Urinary bladder (tissue), 4 donors: ENCODE measurements around the gene AHSG. TPM values are rescaled to one million over a fixed set of nuclear protein-coding genes. Genes with fewer than 3 reads are reported as not detected.
"Not testable (repeated sequence)": the region's sequence is repeated elsewhere in the genome, so short reads cannot be mapped to it uniquely, and the experiment has no call there.

Source experiments
- DNase-seq: peaks from one replicate; pipeline ENCODE4 v3.0.0-alpha.2; 2015; ENCODE audit errors: extremely low spot score
- H3K27ac ChIP-seq: one replicate; pipeline ENCODE4 v1.5.1; 2013; ENCODE audit warnings: low read depth, mild to moderate bottlenecking, moderate library complexity
- H3K36me3 ChIP-seq: one replicate; pipeline ENCODE4 v1.6.1; 2013; ENCODE audit warnings: mild to moderate bottlenecking, moderate library complexity; ENCODE audit not compliant: insufficient read depth
- H3K4me1 ChIP-seq: one replicate; pipeline ENCODE4 v1.6.1; 2013; ENCODE audit warnings: mild to moderate bottlenecking, moderate library complexity; ENCODE audit not compliant: insufficient read depth
- H3K4me3 ChIP-seq: one replicate; pipeline ENCODE4 v1.5.1; 2013; ENCODE audit warnings: low read depth, low read length
- WGBS: extraction: QIAGEN DNeasy Blood & Tissue Kit; methylation state at CpG from one replicate; pipeline ENCODE4 v1.1.7; 2013; 5-methylcytosine and 5-hydroxymethylcytosine counted together
- polyA plus RNA-seq: library from polyadenylated mRNA; stranded (reverse); fragments of 200-250 nt; gene quantifications from one replicate; pipeline ENCODE4 v1.2.3, GENCODE V29; 2013
- total RNA-seq: library from RNA; depleted of rRNA; stranded (reverse); fragments of >200 nt; gene quantifications from one replicate; pipeline ENCODE4 v1.2.3, GENCODE V29; 2014
- donor health status: healthy with polysubstance abuse.
- donor health status: healthy.

The AHSG gene
- total and polyA plus RNA-seq, 2 donors, result 0.26 to 0.71 TPM

DNA sequence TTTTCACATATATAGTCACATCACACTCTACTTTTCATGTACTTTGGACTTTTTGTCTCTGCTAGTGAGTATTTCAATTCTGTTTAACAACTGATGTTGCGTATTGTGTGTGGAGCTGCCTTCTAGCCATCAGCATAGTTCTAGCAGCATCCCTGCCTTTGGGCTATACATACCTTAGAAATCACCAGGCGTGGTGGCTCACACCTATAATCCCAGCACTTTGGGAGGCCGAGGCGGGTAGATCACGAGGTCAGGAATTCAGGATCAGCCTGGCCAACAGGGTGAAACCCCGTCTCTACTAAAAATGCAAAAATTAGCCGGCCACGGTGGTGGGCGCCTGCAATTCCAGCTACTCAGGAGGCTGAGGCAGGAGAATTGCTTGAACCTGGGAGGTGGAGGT lies 26.6 kb upstream of the AHSG start:
- not testable (repeated sequence) for DNase-seq, H3K4me3 ChIP-seq, H3K4me1 ChIP-seq, H3K27ac ChIP-seq, H3K36me3 ChIP-seq
- WGBS, result 85% methylated on average over 9 of the region's 9 CpGs

DNA sequence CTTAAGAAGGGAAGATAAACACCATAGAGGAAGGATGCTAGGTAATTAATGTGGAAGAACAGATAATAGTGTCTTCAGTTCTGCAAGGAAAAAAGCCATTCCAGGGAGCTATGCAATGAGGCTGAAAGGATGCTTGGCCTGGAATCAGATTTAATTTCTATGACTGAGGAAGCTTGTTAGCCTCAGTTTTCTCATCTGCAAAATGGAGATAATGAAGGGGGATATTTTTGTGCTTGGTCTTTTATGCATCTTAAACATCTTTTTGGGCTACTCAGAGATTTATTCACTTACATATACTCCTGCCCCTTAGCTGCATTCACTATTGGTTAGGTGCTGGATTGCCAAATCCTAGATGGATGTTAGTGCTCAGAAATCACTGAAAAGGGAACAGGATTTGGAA lies 25.7 kb upstream of the AHSG start:
- DNase-seq, result no peak
- Histone ChIP-seq H3K4me1 (no peaks in the 10 kb centered on the region), H3K36me3 (peaks cover 5% of the 10 kb centered on the region), H3K27ac (no peak overlapping the region), H3K4me3 (no peak overlapping the region)

DNA sequence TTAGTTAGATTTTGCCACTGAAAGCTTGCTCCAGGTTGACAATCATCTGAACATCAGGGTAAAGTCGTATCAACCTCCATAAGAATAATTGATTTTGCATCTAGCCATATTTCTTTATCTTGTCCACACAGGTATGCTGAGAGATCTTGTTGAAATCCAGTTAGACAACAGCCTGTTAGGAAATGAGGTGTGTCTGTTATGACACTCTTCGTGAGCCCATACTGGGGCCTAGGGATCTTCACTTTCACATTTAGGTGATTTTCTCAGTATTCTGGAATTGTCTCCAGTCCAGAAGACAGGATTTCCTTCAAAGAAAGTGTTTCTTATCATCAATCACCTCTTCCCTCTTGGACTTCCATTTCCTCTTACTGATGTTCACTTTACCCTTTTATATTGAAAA lies 24.2 kb upstream of the AHSG start:
- Histone ChIP-seq H3K36me3 (peaks cover 5% of the 10 kb centered on the region), H3K4me1 (no peaks in the 10 kb centered on the region), H3K4me3 (no peak overlapping the region), H3K27ac (no peak overlapping the region)
- DNase-seq, result no peak
- WGBS, result 66% methylated on average over 2 of the region's 2 CpGs

DNA sequence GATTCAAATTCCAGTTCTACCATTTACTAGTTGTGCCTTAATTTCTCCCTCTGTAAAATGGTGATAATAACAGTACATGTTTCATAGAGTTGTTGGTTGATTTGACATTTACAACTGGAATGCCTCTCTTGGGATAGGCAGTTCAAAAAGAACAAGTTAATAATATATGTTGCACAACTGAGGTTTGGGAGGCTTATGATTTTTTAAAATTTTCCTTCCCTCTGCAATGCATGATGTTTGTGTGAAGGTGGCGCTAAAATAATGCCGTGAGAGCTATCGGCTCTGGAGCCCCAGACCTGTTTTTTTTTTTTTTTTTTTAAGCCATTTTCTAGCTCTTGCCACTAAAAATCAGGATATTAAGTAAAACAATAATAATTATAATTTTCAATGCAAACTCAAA lies 23.7 kb upstream of the AHSG start:
- Histone ChIP-seq H3K4me3 (no peak overlapping the region), H3K4me1 (no peaks in the 10 kb centered on the region), H3K36me3 (peaks cover 5% of the 10 kb centered on the region), H3K27ac (no peak overlapping the region)
- DNase-seq, result no peak
- WGBS, result 52% methylated on average over 3 of the region's 3 CpGs

DNA sequence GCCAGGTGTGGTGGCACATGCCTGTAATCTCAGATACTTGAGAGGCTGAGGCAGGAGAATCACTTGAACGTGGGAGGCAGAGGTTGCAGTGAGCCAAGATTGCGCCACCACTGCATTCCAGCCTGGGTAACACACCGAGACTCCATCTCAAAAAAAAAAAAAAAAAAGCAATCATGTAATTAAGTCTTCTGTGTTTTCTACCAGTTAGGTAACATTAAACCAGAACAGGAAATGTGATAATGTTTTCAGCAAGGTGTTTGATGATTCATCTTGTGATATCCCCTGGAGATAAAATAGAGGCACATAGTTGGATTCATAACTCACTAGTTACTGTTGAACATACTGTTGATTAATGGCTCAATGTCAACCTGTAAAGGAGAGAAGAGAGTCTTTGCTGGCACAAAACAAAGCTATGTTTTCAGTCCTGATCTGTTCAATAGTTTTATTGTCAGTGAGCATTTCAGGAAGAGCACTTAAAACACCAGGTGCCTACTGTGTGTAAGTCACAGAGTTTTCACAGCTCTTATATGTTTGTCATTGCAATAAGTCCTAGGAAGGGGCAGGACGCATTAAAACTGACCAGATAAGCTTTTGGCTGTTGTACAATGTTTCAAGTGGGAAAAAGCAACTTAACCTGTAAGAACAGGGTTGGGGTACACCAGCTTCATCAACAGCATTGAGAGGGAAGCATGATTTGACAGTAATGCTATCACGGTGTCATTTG lies 22.8 kb upstream of the AHSG start:
- 63% methylated on average over 5 of the region's 5 CpGs for WGBS
- Histone ChIP-seq H3K27ac (no peak overlapping the region), H3K4me1 (no peaks in the 10 kb centered on the region), H3K36me3 (peaks cover under 1% of the 10 kb centered on the region), H3K4me3 (no peak overlapping the region)
- DNase-seq, result no peak

DNA sequence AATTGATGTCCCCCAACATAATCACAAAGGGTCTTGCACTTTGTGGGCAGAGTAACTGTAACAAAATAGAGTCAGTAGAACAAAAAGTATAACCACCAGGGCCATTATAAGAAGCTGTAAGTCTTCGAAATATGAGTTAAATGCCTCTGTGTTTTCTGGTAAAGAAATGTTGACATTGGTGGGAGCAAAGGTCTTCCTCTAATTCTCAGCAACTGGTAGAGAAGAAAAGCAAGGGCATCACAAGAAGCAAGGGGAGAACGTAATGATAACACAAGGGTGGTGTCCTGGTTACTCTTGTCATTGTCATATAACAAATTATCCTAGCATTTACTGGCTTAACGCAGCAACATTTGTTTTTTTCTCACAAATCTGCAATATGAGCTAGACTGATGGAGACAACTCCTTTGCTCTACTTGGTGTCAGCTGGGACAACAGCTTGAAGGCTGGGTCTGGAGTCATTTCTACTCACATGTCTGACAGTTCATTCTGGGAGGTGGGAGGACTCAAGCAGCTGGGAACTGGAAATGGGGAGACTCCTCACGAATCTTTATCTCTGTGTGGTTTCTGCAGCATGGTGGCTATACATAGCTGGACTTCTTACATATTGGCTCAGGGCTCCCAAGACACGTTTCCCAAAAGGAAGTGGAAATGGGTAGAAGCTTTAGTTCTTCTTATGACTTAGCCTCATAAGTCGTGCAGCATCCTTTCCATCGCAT lies 22.1 kb upstream of the AHSG start:
- 78% methylated on average over 7 of the region's 7 CpGs for WGBS

DNA sequence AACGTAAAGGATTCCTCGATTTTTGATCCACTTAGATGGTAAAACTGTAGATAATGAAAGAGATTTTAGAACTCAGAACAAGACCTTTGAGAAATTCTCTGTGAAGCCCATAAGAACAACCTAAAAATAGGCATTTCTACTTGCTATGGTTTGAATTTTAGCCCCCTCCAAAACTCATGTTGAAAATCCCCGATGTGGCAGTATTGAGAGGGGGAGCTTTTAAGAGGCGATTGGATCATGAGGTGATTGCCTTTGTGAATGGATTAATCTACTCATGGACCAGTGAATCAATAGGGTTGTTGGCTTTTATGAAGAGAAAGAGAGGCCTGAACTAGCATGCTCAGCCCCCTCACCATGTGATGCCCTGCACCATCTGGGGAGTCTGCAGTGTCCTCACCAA lies 20.2 kb upstream of the AHSG start:
- Histone ChIP-seq H3K4me3 (no peak overlapping the region), H3K36me3 (no peaks in the 10 kb centered on the region), H3K4me1 (no peaks in the 10 kb centered on the region), H3K27ac (no peak overlapping the region)
- DNase-seq, result no peak
- 90% methylated on average over 4 of the region's 4 CpGs for WGBS

More for the DNA sequence above, 22.1 kb upstream of the AHSG start:
- Histone ChIP-seq H3K27ac (no peak overlapping the region), H3K4me1 (no peaks in the 10 kb centered on the region), H3K36me3 (no peaks in the 10 kb centered on the region), H3K4me3 (no peak overlapping the region)
- DNase-seq, result no peak

DNA sequence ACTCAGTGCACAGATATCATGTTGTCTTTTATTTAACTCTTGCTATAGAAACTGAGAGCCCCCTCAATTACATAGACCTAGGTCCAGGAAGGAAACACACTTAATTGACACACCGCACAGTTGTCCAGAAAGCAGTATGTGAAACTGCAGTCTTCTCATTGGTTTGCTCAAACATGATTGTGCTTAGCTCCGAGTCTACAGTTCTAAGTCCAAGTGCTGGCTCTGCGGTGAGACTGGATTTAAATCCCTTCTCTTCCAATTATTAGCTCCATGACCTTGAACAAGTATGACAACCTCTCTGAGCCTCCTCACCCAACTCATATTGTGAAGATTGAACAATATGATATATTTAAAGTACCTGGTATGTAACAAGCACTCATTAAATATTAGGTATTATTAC lies 19.0 kb upstream of the AHSG start:
- H3K4me3 ChIP-seq, result no peak overlapping the region
- H3K27ac ChIP-seq, result no peak overlapping the region
- no peak for DNase-seq
- WGBS, result 90% methylated on average over 3 of the region's 3 CpGs
- H3K36me3 ChIP-seq, result no peaks in the 10 kb centered on the region
- no peaks in the 10 kb centered on the region for H3K4me1 ChIP-seq

DNA sequence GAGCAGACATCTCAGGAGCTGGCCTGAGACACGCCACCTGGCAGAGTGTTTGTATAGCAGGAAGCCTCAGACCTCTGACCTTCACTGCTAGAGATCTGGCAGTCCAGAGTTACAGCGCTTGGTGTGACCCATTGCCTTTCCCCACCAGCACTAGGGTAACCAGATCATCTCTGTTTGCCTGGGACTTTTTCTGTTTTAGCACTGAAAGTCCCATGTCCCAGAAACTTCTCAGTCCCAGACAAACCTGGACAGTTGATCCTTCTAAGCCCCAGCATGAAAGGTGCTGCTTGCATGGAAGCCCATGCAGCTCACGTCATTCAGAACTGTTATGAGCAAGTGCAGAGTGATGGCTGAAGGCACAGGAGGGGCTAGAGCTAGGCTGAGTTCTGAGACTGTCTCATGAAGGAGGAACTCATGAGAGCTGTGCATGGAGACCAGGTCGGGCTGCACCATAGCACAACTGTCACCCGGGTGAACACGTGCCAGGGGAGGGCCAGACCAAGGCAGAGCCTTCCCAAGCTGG lies 18.2 kb upstream of the AHSG start:
- WGBS, result 66% methylated on average over 6 of the region's 6 CpGs
- Histone ChIP-seq H3K27ac (no peak overlapping the region), H3K4me3 (no peak overlapping the region), H3K36me3 (no peaks in the 10 kb centered on the region), H3K4me1 (no peaks in the 10 kb centered on the region)
- DNase-seq, result no peak

DNA sequence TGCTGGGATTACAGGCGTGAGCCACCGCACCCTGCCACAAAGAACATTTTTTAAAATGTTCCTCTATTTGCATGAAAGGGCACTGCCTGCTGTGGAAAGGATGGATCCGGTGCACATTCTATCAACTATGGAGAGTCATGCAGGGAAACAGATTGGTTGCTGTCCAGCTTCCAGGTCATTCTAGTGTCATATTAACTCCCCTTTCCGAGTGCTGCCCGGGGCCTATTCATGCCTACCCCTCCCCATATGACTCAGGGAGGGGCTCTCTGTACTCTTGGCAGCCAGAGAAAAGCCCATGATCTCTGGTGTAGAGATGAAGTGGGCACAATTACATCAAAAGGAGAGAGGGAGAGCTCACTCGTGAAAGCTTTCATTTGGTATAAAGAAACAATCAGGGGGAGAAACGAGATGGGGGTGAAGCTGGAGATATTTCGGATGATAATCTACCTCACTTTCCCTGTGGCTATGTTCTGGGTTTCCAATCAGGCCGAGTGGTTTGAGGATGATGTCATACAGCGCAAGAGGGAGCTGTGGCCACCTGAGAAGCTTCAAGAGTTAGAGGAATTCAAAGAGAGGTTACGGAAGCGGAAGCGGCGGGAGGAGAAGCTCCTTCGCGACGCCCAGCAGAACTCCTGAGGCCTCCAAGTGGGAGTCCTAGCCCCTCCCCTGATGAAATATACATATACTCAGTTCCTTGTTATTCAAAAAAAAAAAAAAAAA lies 16.1 kb upstream of the AHSG start:
- H3K36me3 ChIP-seq, result no peaks in the 10 kb centered on the region
- H3K27ac ChIP-seq, result no peak overlapping the region
- DNase-seq, result no peak
- H3K4me1 ChIP-seq, result no peaks in the 10 kb centered on the region
- H3K4me3 ChIP-seq, result no peak overlapping the region
- 58% methylated on average over 17 of the region's 17 CpGs for WGBS

DNA sequence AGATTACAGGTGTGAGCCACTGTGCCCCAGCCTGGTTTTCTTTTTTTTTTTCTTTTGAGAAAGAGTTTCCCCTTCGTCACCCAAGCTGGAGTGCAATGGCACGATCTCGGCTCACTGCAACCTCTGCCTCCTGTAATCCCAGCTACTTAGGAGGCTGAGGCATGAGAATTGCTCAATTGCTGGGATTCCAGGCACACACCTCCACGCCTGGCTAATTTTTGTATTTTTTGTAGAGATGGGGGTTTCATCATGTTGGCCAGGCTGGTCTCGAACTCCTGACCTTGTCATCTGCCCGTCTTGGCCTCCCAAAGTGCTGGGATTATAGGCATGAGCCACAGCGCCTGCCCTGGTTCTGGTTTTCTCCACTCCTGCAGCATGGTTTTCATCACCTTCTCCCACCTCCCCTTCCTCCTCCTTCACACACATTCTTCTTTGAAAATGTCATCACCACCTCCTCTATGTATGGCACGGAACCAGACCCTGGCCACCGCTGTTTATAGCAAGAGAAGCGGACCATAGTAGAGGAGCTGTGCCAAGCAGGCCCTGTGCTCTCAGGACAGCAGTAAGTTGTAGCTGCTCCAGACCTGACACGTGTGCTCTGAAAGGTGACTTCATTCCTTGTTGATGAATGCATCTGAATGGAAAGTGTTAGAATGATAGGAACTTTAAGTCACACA lies 14.6 kb upstream of the AHSG start:
- WGBS, result 56% methylated on average over 11 of the region's 11 CpGs
- no peaks in the 10 kb centered on the region for H3K4me1 ChIP-seq
- DNase-seq, result no peak
- H3K36me3 ChIP-seq, result no peaks in the 10 kb centered on the region
- H3K27ac ChIP-seq, result no peak overlapping the region
- H3K4me3 ChIP-seq, result no peak overlapping the region

DNA sequence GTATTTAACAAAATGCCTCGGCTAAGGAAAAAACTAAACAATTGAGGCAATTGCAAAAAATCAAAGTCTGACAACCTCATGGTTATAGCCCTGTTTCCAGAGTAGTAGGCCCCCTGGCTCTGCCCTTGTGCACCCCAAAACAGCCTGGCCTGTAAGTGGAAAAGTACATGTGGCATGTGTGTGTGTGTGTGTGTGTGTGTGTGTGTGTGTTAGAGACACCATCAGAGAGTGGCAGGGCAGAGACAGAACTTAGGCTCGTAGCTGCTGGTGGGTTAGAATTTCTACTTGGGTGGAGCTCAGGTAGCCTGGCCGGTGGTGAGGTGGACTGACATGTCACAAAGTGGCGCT lies 14.1 kb upstream of the AHSG start:
- DNase-seq, result no peak
- Histone ChIP-seq H3K4me1 (no peaks in the 10 kb centered on the region), H3K4me3 (no peak overlapping the region), H3K36me3 (no peaks in the 10 kb centered on the region), H3K27ac (no peak overlapping the region)
- WGBS, result 75% methylated on average over 4 of the region's 4 CpGs

DNA sequence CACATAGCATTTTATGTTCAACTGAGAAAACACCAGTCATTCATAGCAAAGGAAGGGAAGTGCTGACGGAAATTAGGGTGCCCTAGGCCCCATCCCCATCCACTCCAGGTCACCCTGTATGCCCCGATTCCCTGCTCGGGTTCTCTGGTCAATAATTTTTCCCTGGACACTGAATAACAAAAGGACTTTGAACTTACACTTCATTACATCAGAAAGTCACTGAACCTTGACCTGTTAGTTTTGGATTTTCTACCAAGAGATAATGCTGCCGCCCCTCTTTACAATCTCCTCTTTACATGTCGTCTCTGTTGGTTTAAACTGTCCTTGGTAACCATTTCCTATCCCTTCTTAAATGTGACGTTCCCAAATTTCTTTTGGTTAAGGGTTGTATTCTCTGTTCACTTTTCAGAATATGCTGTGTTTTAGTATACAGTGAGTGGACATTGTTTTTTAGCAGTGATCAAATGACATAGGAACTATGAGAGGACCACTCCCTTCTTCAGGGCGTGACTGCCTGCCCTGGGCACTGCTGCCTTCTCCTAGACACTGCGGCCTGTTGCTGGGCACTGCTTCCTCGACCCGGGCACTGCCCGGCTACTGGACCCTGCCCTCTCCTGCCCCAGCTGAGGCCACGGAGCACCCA lies 13.6 kb upstream of the AHSG start:
- Histone ChIP-seq H3K27ac (no peak overlapping the region), H3K4me1 (no peaks in the 10 kb centered on the region), H3K36me3 (no peaks in the 10 kb centered on the region), H3K4me3 (no peak overlapping the region)
- 80% methylated on average over 12 of the region's 12 CpGs for WGBS
- no peak for DNase-seq
